ENCODE data around the gene SUV39H2.
"Not testable (repeated sequence)": the region's sequence is repeated elsewhere in the genome, so short reads cannot be mapped to it uniquely, and the experiment has no call there.

Gene SUV39H2, protein sequence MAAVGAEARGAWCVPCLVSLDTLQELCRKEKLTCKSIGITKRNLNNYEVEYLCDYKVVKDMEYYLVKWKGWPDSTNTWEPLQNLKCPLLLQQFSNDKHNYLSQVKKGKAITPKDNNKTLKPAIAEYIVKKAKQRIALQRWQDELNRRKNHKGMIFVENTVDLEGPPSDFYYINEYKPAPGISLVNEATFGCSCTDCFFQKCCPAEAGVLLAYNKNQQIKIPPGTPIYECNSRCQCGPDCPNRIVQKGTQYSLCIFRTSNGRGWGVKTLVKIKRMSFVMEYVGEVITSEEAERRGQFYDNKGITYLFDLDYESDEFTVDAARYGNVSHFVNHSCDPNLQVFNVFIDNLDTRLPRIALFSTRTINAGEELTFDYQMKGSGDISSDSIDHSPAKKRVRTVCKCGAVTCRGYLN
- long read RNA-seq, donor 1, partial matches to known transcripts = 7 of 10 reads
- long read RNA-seq, donor 1, other reads (novel, unspliced or antisense) = 0 of 10 reads
- long read RNA-seq, donor 2, partial matches to known transcripts = 0 of 1 reads
- long read RNA-seq, donor 2, other reads (novel, unspliced or antisense) = 0 of 1 reads
- long read RNA-seq, donor 3, partial matches to known transcripts = 0 of 1 reads
- long read RNA-seq, donor 3, other reads (novel, unspliced or antisense) = 0 of 1 reads
- long read RNA-seq, donor 4, partial matches to known transcripts = 6 of 12 reads
- long read RNA-seq, donor 4, other reads (novel, unspliced or antisense) = 0 of 12 reads
- long read RNA-seq, donor 5, transcript SUV39H2-205 (5 exons, 2,959 nt) = major isoform, 5 of 11 reads
- long read RNA-seq, donor 5, partial matches to known transcripts = 5 of 11 reads
- long read RNA-seq, donor 5, other reads (novel, unspliced or antisense) = 0 of 11 reads
- long read RNA-seq, donor 6, partial matches to known transcripts = 0 of 5 reads
- long read RNA-seq, donor 6, other reads (novel, unspliced or antisense) = 0 of 5 reads
- long read RNA-seq, donor 7, partial matches to known transcripts = 8 of 13 reads
- long read RNA-seq, donor 7, other reads (novel, unspliced or antisense) = 0 of 13 reads
- long read RNA-seq, donor 8, partial matches to known transcripts = 0 of 3 reads
- long read RNA-seq, donor 8, other reads (novel, unspliced or antisense) = 0 of 3 reads

DNA sequence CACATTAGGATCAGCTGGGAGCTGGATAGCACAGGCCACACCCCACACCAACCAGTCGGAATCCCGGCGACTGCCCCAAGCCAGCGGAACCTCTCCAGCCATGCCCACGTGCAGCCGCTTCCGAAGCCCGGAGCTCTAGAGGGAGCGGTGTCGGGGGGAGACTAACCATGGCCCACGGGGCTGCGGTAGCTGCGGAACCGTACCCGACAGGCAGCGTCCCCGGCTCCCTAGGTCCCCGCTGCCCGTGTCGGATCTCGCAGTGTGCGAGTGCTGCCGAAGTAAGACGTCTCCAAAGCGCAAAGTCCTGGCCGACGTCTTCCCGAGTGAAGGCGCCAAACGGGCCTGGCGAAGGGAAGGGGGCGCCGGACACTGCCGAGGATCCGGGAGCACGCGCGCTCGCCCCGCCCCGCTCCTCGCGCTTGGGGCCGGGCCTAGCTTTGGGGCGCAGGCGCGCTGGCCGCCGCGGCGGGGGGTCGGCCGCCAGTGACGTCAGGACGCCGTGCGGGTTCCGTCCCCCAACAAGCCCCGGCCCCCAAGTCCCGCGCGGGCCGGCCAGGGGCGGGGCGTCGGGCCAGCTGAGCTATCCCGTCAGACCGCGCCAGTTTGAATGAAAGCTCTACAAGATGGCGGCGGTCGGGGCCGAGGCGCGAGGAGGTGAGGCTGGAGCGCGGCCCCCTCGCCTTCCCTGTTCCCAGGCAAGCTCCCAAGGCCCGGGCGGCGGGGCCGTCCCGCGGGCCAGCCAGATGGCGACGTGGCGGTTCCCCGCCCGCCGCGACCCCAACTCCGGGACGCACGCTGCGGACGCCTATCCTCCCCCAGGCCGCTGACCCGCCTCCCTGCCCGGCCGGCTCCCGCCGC, at the start of gene SUV39H2:
Gene SUV39H2, plus strand, starts transcription at position 601 of the 858 bp plus-strand sequence. Its CDS starts 23 bp downstream, at position 624.
- peak; percentile 98 for DNase-seq

DNA sequence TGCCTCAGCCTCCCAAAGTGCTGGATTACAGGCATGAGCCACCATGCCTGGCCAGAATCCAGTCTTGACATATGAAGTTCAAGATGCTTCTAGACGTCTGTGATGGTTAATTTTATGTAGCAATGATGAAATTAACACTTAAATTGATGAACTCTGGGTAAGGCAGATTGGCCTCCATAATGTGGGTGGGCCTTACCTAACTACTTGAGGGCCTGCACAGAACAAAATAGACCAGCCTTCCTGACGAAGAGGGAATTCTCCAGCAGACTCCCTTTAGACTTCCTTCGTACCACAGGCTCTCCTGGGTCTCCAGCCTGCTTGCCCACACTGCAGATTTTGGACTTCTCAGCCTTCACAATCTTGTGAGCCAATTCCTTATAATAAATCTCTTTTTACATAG, 45.6 kb upstream of the SUV39H2 start:
- no peak for DNase-seq

DNA sequence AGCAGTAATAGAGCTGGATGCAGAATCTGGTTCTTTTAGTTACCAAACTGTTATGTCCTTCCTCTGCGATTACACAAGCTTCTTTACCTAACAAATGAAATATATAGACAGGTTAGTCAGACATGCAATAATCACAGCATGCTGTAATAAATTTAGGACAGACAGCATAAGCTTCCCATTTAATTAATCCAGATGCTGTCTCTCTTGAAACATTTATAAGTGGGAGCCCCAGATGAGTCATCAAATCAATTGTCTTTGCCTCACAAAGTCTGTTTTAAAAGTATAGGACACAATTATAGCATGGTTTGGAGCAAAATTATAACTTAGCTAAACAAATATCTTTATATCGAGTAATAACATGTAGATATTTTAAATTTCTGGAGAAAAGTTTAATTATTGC, 42.5 kb upstream of the SUV39H2 start:
- no peak for DNase-seq

DNA sequence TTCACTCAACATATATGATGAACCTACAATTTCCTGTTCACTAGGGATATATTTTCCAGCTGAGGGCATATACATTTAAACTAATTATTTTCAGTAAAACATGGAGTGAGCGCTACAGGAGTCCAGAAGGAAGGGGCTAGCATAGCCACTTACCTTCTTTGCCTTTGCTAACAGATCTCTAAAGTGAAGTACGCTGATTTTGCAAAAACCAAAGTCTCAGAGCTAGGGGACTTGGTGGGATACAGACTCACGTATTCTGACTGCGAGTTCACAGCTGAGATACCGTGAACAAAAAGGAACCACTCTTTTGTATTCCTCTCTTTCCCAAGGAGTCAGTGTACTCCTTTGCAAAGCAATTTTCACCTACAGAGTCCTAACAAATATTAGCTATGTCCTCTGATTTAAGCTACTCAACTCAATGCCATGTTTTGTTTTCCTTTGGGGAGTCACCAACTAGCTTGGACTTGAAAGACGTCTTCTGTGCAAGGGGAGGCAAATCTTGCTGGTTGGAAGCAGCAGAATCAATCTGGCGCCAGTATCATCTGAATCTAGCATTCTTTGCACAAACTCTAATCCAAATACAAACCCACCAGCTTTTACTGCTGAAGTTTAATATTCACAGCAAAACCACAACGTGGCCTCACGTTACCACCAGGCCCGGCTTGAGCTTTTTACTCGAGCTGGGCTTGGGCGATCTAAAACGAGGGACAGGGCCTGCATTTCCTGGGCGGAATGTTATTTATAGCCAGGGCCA, 41.5 kb upstream of the SUV39H2 start:
- DNase-seq = no peak

DNA sequence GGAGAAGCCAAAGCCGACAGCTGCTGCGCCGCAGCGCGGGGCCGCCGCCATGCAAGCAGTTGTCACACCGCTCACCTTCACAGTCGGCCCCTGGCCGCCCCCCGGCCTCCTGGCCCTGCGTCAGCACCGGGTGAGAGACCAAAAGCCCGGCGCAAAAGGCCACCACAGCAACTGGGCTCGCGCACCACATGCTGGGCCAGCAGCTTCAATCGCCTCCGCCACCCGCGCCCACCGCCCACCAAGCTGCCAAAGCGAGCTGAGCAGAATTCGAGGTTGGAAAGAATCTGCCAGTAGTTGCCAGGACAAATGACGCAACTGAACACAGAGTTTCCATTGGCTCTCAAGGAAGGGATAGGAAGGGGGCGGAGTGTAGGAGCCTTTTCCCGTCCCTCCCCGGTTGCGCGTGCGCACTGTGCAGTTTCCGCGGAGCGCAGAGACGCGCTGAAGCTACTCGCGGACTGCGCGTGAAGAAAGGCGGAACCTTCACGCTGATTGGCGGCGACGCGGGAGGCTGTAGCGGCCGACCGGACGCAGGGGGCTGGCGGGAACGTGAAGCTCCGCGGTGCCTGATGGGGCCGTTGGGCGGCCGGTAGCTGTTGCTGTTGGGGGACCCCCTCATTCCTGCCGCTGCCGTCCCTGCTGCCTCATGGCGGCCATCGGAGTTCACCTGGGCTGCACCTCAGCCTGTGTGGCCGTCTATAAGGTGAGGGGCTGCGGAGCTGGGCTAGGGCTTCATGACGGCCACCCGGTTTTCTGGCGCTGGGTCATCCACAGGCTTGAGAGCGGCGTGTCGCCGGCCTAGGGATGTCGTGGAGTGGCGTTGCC, 40.7 kb upstream of the SUV39H2 start, which contains the start of the genes CDNF, HSPA14 and MSANTD7:
Gene CDNF, minus strand, starts transcription at position 281 of the 825 bp plus-strand sequence. Its CDS starts 91 bp downstream, at position 190.
Gene HSPA14, plus strand, starts transcription at position 550 of the 825 bp plus-strand sequence. Its CDS starts 97 bp downstream, at position 647.
Gene MSANTD7, plus strand, starts transcription at position 550 of the 825 bp plus-strand sequence. CDS start 3,979 bp downstream, outside the sequence.
- DNase-seq = peak; percentile 98

DNA sequence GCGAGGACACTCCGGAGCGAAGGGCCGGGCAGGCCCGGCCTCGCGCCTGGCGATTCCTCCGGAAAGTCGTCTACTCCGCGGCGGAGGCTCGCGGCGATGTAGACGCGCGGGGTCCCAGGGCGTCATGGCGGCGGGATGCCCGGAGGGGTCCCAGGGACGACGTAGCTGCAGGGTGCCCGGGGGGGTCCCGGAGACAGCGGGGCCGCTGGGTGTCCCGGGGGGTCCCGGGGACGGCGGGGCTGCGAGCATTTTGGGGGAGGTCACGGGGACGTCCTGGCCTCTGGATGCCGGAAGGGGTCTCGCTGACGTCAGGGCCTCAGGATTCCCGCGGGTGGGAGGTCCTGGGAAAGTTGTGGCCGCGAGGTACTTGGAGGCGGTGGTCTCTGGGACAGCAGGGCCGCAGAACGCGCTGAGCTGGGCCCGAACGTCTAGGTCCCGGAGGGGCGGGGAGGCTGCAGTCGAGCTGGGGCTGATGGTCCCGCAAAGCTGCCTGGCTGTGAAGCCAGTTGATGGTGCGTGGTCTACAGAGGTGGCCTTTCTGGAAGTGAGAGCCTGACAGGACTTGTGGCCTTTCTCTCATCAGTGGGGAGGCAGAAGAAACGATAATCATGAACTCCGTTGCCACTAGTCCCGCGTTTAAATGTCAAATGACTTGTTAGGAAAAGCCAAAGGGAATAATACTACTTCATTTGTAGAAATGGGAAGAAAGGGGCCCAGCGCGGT, 39.9 kb upstream of the SUV39H2 start:
- DNase-seq = peak; percentile 64

DNA sequence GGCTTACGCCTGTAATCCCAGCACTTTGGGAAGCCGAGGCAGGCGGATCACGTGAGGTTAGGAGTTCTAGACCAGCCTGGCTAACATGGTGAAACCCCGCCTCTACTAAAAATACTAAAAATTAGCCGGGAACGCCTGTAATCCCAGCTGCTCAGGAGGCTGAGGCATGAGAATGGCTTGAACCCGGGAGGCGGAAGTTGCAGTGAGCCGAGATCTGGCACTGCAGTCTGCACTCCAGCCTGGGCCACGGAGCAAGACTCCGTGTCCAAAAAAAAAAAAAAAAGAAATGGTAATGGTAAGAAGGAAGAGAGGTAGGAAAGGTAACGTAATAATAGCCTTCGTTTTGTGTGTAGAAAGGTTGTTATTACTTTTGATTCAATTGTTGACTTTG, 39.4 kb upstream of the SUV39H2 start:
- no peak for DNase-seq

DNA sequence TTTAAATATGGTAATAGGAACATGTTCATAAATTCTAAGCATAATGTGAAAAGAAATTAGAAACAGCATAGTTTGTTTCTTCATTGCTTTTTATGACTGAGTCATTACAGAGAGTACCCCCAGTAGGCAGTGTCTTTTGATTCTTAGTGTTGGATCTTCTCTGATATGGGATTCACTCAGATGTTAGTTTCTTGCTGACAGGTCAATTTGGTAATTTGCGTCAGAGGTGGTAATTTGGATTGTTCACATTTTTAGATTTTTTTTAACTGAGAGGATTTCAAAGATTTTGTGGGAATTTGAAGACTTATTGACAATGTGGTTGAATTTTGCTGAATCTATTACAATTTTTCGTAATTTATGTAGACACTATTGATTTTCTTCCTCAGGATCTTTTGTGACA, 38.5 kb upstream of the SUV39H2 start:
- DNase-seq = no peak

DNA sequence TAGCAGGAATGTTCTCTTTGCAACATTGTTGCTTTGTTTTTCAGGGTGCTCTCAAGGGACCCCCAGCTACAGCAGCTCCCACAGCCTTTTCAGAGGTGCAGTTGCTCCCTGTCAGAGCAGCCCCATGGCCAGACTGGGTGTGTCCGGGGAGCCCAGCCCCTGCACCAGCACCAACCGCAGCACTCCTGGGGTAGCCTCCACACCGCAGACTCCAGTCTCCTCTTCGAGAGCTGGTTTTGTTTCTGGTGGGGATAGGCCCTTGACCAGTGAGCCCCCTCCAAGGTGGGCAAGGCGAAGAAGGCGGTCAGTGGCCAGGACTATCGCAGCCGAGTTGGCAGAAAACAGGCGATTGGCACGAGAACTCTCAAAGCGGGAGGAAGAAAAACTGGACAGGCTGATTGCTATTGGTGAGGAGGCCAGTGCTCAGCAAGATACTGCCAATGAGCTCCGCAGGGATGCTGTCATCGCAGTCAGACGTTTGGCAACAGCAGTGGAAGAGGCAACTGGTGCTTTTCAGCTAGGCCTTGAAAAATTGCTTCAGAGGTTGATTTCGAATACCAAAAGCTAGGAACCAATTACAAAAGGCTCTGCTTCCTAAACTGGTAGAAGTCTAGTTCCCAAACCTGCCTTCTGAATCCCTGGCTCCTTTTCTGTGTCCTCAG, 35.2 kb upstream of the SUV39H2 start:
- DNase-seq = no peak

DNA sequence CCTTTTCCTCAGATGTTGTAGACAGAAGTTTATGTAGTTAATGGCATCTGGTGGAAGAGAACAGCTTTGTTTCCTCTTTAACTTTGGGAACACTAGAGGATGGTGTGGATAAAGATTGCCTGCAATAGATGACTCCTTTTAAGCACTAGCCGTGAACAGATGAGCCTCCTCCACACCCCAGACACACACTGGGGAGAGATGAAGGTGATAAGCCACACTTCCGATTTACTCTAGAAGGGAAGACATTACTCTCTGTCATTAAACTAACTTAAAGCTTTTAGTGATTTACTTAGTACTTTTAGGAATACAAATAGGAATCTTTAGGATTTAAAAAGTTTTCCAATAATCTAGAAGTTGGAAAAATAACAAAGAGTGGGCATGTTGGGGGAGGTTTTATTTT, 33.7 kb upstream of the SUV39H2 start:
- DNase-seq = no peak

DNA sequence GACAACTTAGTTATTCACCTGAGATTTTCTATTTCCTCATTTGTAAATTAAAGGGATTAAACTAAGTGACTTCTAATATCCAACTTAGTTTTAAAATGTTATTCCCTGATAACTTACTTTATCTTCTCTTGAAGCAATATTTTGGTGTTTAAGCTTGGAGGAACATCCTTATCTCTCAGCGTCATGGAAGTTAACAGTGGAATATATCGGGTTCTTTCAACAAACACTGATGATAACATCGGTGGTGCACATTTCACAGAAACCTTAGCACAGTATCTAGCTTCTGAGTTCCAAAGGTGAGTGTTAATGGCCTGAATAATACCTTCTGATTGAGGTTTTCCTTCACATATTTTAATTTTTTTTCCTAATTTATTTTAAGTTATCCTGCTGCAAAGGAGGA, 26.4 kb upstream of the SUV39H2 start:
- DNase-seq = no peak

DNA sequence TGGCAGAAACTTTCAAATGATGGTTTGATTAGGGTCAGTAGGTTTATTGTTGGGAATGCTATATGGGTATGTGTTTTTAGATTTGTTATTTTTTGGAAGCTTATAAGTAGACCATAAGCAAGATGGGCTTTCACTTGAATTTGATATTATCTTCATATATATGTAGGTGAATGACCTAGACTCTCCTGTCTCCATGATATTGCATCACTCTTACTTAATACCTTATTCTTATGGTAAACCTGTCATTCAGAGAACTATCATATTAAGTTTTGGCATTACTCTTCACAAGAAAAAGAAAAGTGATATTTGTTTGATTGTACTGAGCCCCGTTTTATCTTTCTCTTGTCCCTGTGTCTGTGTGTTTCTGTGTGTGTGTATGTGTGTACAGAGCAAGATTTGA, 23.2 kb upstream of the SUV39H2 start:
- no peak for DNase-seq

DNA sequence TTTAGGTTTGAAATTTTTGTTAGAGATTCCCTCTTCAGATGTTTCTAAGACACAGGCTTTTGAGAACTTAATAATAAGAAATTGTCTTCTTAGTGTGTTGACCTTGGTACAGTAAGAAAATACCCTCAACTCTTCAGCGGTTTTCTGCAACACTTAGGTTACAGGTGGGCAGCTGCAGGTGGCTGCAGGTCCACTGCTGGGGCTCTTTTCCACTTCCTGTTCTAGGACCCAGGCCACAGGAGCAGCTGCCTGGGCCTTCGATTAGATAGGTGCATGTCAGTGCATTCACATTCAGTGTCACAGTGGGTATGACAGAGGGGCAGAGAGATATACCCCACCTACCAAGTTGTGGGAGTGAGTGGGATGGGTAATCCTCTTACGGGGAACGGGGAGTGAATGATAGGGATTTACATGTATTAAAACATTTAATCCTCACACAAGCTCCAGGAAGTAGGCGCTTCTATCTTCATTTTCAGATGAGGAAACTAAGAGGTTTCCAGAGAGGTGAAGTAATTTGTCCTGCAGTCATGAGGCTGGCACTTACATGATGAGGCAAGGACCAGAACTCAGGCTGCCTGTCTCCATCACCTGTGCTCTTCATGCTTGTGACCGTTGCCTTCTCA, 20.2 kb upstream of the SUV39H2 start:
- no peak for DNase-seq

DNA sequence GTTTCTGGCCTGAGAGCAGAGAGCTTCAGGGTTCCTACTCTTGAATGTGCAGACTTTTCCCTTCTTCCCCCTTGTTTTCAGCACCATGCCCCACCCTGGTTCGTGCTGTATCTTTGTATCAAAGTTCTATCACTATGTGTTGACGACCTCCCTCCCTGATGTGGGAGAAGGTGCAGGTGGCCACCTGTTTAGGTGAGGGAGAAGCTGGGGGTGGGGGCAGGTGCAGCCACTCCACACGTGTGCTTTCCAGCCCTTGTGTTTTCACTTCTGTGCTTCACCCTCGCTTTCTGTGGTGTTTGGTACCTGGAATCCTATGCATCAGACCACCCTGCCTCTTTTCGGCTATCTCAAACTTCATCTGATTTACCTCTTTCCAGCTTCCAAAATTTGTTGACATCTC, 19.6 kb upstream of the SUV39H2 start:
- no peak for DNase-seq

DNA sequence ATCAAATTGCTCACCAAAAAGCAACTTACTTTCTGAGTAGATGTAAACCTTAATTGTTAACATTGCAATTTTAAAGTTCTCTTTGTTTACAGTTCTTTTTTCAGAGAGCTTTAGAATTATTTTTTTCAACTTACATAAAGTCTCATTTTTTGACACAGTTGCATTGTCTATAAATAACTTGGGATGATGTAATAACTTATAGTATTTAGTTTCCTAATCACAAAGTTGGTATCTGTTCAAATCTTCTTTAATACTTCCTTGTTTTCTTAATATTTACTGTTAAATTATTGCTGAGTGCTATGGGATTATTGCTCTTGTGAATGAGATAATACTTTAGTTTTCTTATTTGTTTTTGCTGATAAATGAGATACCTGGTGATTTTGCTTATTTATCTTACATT, 18.9 kb upstream of the SUV39H2 start:
- no peak for DNase-seq

DNA sequence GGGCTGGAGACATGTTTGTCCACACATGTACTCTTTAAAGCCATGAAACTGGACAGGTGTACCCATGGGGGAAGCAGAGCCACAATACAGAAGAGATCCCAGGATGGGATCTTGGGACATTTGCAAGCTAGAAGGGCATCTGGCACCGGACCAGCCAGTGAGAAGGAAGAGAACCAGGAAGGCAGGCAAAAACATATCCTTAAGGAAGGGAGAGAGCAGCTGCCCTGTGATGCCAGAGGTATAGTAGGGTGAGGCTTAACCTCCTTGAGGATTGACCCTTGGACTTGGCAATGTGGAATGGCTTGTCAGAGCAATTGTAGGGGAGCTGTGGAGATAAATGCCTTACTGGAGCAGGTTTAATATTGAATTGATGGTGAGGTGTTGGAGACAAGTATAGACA, 17.9 kb upstream of the SUV39H2 start:
- no peak for DNase-seq

DNA sequence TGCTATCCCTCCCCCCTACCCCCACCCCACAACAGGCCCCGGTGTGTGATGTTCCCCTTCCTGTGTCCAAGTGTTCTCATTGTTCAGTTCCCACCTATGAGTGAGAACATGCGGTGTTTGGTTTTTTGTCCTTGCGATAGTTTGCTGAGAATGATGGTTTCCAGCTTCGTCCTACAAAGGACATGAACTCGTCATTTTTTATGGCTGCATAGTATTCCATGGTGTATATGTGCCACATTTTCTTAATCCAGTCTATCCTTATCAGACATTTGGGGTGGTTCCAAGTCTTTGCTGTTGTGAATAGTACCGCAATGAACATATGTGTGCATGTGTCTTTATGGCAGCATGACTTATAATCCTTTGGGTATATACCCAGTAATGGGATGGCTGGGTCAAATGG, 14.2 kb upstream of the SUV39H2 start:
- not testable (repeated sequence) for DNase-seq

DNA sequence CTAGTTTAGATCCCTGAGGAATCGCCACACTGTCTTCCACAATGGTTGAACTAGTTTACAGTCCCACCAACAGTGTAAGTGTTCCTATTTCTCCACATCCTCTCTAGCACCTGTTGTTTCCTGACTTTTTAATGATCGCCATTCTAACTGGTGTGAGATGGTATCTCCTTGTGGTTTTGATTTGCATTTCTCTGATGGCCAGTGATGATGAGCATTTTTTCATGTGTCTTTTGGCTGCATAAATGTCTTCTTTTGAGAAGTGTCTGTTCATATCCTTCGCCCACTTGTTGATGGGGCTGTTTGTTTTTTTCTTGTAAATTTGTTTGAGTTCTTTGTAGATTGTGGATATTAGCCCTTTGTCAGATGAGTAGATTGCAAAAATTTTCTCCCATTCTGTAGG, 13.8 kb upstream of the SUV39H2 start:
- not testable (repeated sequence) for DNase-seq
